Bronchial epithelial cell (primary cell): Measurements from ENCODE around the gene GALNT5. TPM values are rescaled to one million over a fixed set of nuclear protein-coding genes. Genes with fewer than 3 reads are reported as not detected.

ENCODE experiments used
- DNase-seq: peaks from one replicate; pipeline ENCODE4 v3.0.0-alpha.2; 2010; ENCODE audit warnings: low read depth
- FAIRE-seq: peaks from 2 replicates; lab custom pipeline; 2011; peaks lifted over from hg19 to GRCh38; lab: Jason Lieb, UNC
- H3K27me3 ChIP-seq: 2 replicates; pipeline ENCODE4 v1.5.1; 2011; ENCODE audit warnings: low read length; ENCODE audit not compliant: control insufficient read depth, insufficient read depth
- H3K36me3 ChIP-seq: 2 replicates; pipeline ENCODE4 v1.5.1; 2011; ENCODE audit warnings: low read length; ENCODE audit not compliant: control insufficient read depth, insufficient read depth
- H3K4me3 ChIP-seq: 2 replicates; pipeline ENCODE4 v1.5.1; 2011; ENCODE audit warnings: mild to moderate bottlenecking, low read depth, low read length, control low read depth
- total RNA-seq: library from RNA; depleted of rRNA; stranded (reverse); fragments of >200 nt; gene quantifications from 2 replicates; pipeline ENCODE4 v1.2.1, GENCODE V29; 2014
- TF ChIP-seq, protein P1 (sequence below): IDR thresholded peaks from 2 replicates; pipeline ENCODE4 v1.5.1; 2011; ENCODE audit warnings: mild to moderate bottlenecking, moderate library complexity, low read length, control low read depth, inconsistent platforms; ENCODE audit not compliant: insufficient read depth, severe bottlenecking

GALNT5 gene
- total RNA-seq, 1 donor from 2014 or later, result 26.1 TPM

DNA sequence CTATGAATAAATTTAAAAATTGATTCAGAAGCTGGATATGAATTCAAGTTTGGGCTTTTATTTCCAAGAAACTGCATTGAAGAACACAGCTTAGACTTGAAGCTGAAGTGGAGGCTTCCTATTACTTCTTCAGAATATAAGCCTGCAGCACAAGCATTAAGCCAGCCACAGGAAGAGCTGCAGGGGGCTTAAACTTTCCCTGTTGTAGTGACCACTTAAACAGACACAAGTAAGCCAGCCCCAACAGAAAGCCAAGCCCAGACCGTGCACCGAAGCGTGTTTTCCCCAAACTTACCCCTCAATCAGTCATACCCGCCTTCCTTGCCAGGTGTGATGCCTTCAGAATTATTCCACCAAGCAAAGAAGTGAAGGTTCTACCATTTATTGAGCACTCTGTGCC lies 39.5 kb downstream of the GALNT5 start:
- Histone ChIP-seq H3K36me3 (no peaks in the 10 kb centered on the region), H3K27me3 (no peaks in the 10 kb centered on the region), H3K4me3 (no peak overlapping the region)
- FAIRE-seq (no peak), DNase-seq (no peak)
- TF ChIP-seq, protein P1, sequence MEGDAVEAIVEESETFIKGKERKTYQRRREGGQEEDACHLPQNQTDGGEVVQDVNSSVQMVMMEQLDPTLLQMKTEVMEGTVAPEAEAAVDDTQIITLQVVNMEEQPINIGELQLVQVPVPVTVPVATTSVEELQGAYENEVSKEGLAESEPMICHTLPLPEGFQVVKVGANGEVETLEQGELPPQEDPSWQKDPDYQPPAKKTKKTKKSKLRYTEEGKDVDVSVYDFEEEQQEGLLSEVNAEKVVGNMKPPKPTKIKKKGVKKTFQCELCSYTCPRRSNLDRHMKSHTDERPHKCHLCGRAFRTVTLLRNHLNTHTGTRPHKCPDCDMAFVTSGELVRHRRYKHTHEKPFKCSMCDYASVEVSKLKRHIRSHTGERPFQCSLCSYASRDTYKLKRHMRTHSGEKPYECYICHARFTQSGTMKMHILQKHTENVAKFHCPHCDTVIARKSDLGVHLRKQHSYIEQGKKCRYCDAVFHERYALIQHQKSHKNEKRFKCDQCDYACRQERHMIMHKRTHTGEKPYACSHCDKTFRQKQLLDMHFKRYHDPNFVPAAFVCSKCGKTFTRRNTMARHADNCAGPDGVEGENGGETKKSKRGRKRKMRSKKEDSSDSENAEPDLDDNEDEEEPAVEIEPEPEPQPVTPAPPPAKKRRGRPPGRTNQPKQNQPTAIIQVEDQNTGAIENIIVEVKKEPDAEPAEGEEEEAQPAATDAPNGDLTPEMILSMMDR, result no peak

DNA sequence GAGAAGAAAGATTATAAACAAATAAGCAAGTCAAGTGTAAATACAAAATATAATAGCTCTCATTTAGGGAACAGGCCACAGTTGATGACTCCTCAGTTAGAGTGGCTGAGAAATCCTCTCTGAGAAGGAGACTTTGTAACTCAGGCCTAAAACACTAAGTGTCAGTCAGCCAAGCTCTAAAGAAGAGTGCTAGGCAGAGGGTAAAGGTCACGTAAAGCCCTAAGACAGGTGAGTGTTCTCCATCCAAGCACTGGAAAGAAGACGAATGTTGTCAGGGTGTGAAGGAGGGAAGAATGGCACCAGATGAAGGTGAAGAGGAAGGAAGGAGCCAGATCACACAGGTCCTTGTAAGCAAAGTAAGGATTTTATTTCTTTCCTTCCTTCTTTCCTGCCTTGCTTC lies 43.8 kb downstream of the GALNT5 start:
- Histone ChIP-seq H3K4me3 (no peak overlapping the region), H3K27me3 (no peaks in the 10 kb centered on the region), H3K36me3 (peaks cover 1% of the 10 kb centered on the region)
- TF ChIP-seq, protein P1, result no peak
- FAIRE-seq, result no peak
- DNase-seq, result no peak

DNA sequence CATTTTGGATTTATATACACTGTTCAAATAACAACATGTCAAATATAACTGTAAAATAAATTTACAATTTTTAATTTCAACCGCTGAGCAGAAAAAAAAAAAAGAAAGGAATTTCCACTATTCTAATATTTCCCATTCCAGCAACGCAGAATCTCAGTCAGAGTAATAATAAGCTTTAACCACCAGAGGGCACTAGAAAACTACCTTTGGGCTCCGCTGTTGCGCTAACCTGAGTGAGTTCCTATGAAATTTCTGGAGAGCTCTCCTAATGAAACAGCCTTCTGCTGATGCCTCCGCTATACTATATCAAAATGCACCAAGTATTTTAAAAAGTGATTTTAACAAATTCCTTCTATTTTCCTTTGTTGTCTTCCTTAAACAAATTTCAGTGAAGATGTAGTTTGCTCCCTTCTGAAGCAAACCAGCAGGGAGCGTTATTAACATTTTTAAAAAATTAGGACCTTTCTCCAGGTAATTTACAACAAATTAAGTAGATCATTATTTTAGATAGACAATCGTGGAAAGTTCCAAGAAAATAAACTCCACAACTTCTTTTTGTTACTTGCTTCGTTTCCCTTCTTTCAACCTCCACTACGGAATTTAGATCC lies 45.1 kb downstream of the GALNT5 start:
- Histone ChIP-seq H3K36me3 (peaks cover 1% of the 10 kb centered on the region), H3K4me3 (no peak overlapping the region), H3K27me3 (no peaks in the 10 kb centered on the region)
- DNase-seq, result peak; percentile 36
- TF ChIP-seq, protein P1, result peak; percentile 53
- no peak for FAIRE-seq

DNA sequence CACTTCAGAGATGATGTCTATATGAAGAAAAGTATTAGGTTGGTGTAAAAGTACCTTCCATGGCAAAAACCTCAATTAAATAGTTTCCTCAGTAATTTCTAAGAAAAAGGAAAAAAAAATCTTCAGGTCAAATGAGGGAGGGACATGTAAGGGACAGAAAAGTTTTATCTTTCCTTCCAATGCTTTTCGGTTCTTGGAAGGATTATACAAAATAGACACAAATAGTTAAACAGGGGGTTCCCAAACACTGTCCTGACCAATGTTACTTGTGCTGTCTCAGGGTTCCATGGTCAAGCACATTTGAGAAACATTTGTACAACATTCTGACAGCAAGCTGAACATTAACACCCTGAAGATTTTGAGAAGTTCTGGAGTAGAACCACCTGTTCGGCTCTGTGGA lies 46.1 kb downstream of the GALNT5 start:
- TF ChIP-seq, protein P1, result no peak
- Histone ChIP-seq H3K4me3 (no peak overlapping the region), H3K27me3 (no peaks in the 10 kb centered on the region), H3K36me3 (peaks cover 1% of the 10 kb centered on the region)
- DNase-seq (no peak), FAIRE-seq (no peak)

DNA sequence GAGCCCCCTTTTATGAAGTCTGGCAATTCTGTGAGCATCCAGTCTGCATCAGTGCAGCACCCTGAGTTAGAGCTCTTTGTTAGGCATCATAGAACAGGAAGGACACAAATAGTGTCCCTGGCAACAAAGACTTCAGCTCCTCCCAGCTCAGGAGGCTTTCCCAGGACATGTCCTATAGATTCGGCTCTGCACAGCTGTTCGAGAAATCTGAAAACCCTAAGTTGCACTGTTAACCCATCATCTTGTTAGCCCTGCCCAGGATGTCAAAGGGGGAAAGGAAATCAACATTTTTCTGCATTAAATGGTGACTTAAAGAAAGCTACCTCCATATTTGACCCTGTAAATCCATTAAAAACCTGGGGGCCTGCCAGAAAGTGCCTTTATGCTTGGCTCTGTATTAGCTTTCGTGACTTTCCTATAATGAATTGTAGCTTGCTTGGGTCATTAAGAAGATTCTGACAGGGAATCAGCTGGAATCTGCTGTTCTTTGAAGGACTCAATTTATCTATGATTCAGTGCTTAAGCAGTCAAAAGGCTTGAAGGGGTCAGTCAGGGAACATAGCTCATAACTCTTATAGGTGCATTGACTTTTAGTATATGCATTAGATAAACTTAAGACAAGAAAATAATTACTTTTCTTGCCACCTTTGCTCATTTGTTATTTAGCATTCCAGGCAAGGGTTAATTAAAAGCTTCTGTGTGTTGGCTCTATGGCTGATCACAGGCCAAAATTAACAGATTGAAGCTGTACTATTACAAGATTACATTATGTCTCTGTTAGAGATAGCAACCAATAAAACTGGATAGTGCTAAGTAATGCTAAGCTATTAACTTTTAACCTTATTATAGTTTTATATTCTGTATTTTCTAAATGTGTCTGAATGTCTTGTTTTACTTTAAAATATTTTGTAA lies 47.6 kb downstream of the GALNT5 start:
- TF ChIP-seq, protein P1, result no peak
- DNase-seq, result peak; percentile 11
- peaks cover 3% of the 10 kb centered on the region for H3K36me3 ChIP-seq

More for the DNA sequence above, 47.6 kb downstream of the GALNT5 start:
- Histone ChIP-seq H3K4me3 (no peak overlapping the region), H3K27me3 (no peaks in the 10 kb centered on the region)
- FAIRE-seq, result peak; percentile 79
